SIG-M5 treated with dmso at 0.1 percent for 504 hours (cell line): ENCODE results near the gene SLC39A11.

Experiments
- DNase-seq: peaks from one replicate; lab custom pipeline; 2025; ENCODE audit not compliant: unreplicated experiment; lab: John Stamatoyannopoulos, UW

Gene SLC39A11

DNA sequence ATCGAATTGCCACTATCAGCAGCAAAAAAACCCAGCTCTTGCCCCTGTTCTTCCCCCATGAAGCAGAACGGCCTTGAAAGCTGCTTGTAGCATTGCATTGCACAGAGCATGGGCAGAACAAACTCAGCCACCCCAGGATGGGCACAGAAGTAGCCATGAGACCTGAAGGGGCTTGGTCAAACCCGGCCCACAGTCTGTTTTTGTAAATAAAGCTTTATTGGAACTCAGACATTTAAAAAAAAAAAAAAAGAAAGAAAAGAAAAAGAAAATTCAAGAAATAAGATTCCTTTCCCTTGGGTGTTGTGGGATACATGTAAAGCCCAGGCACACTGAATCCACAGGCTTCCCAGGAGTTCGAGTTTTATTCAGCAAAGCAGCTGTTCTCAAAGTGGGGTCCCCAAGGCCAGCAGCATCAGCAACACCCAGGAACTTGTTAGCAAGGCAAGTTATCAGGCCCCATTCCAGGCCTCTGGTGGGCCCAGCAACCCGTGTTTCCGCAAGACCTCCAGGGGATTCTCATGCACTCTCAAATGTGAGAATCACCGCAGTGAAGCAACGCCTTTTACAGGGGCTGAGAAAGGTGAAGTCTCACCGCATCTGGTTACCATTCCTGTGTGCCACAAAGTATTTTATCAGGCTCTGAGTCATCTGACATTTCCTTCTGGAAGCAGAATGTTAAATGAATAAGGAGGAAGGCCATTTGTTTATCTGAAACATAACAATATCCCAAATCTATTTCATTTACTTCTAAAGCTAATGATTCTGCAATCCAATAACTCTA is 108.2 kb downstream of the SLC39A11 start:
- DNase-seq = no peak

DNA sequence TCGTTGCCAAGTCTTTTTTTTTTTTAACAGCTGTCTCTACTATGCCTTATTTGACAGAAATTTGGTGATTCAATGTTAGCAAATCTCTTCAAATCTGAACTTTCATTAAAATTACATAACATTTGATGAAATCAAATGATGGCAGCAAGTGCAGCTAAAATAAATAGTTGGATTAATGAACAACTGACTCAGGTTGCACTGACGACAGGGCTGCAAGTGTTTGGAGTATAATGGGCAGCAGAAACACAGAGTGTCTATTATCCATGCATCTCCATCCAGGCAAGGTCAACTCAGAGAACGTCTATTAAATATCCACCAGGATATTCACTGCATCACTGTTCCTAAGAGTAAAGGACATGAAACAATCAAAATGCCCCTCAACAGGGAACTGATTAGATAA is 109.8 kb downstream of the SLC39A11 start:
- DNase-seq = no peak

DNA sequence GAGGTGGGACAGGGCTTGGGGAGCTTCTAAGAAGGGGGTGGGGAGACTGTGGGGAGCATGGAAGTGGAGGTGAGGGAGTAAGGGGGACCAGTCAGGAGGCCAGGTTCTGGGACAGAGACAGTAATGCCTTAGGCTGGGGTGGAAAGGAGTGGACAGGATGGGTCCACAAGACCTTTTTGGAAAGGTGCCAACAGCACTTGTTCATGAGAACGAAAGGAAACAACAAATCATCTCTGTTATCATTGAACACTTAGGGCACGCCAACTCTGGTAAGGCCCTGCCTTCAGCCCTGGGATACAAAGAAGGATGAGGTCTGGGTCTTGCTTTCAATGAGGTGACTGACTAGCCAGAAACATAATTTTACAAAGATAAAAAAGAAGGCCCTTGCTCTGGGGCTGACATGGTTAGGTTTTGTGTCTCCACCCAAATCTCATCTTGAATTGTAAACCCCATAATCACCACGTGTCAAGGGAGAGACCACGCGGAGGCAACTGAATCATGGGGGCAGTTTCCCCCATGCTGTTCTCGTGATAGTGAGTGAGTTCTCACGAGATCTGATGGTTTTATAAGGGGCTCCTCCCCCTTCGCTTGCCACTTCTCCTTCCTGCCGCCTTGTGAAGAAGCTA is 113.8 kb downstream of the SLC39A11 start:
- DNase-seq = no peak

DNA sequence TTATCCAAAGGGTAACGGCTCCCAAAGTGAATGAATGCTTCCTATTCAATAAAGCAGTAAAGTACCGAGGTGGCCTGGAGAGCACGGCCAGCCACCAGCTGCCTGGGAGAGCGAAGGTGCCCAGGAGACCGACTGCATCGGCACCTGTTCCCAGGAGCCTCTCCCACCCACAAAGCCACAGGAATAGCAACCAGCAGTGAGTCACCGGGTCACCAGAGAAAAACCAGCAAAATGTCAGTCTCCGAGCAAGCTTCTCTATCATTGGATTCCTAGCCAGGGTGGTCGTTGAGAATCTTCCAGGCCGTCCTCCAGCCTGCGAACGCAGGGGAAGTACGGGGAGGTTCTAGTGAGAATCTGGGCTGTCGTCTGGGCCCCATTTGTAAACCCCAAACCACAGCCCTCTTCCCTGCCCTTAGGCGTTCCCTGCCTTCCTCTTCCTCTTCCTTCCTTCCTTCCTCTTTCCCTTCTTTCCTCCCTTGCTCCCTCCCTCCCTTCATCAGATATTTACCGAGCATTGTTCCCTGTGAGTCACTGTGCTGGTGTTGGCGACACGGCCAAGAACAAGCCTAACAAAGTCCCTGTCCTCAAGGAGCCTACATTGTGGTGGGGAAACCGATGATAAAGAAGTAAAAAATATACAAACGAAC is 114.6 kb downstream of the SLC39A11 start:
- no peak for DNase-seq

DNA sequence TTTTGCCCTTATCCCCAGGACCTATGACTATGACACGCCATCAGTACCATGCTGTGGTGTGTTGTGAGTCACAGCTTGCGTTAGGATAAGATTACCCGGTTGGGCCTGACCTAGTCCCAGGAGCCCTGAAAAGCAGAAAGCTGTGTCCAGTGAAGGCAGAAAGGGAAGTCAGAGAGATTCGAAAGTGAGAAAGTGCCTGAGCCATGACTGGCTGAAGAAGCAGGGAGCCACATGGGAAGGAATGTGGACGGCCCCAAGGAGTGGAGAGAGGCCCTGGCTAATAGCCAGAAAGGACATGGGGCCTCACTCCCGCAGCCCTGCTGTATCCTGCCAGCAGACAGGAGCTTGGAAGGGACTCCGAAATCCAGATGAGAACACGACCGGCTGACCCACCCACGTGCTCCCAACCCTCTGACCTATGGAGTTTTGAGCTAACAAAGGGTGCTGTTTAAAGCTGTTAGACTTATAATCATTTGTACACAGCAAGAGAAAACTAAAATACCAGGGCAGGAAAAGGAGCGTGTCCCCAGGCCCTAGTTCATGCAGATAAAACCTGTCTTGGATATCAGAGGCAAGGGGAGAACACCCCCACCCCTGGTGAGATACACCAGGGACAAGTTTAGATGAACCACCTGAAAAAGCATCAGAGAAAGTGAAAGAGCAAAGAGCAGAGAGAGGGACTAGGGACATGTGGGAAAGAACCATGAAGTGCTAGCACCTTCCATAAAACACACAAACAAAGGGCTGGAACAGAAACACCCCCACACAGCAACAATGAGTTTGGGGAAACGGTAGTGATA is 115.3 kb downstream of the SLC39A11 start:
- DNase-seq = peak; percentile 20

DNA sequence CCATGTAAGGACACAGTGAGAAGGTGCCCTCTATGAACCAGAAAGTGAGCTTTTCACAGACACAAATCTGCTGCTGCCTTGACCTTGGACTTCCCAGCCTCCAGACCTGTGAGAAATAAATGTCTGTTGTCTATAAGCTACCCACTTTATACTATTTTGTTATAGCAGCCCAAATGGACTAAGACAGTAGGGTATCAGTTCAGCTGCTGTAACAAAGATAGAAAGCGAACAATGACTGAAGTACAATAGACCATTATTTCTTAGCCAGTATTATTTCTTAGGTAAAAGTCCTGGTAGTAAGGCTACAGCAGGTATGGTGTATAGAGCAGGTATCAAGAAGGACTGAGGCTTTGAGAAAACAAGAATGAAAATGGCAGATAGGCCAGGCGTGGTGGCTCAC is 117.0 kb downstream of the SLC39A11 start:
- no peak for DNase-seq

DNA sequence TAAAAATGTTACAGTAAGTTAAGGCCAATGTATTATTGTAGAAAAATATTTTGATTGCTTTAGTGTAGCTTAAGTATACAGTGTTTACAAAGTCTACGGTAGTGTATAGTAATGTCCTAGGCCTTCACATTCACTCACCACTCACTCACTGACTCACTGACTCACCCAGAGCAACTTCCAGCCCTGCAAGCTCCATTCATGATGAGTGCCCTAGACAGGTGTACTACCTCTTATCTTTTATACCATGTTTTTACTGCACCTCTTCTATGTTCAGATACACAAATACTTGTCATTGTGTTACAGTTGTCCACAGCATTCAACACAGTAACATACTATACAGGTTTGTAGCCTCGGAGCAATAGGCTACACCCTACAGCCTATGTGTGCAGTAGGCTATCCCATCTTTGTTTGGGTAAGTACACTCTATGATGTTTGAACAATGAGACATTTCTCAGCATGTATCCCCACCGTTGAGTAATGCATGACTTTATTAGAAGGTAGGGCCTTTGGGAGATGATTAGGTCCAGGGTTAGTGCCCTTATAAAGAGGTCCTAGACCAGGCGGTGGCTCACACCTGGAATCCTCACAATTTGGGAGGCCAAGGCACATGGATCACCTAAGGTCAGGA is 117.8 kb downstream of the SLC39A11 start:
- DNase-seq = no peak

DNA sequence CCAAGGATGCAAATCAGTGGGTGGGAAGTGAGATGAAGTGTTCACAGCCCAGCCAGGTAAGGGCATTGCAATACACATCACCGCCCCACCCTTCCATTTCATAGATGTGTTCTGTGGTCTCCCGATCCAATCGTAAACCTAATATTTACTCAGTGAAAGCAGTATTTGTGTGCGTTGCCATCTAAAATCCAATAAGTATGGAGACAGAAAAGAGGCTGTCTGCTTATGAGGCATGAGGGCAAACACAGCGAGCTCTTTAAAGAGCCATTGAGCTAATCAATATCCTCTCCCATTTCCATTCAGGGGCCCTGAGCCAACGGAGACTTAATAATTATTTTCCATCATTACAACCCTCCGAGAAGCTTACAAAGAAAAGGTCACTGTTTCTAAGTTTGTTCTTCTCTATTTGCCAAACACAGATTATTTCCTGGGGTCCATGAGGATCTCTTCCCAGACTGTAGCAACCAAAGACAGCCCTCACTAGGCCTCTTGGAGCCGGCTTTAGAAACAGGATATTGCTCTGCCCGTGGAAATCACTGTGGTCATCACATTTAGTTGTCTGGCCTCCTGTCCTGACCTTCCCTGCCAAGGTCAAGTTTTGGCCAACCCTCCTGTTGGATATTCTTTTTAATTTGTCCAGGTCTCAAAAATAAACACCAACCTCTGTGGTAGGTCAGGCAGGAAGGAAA is 120.1 kb downstream of the SLC39A11 start:
- DNase-seq = no peak

DNA sequence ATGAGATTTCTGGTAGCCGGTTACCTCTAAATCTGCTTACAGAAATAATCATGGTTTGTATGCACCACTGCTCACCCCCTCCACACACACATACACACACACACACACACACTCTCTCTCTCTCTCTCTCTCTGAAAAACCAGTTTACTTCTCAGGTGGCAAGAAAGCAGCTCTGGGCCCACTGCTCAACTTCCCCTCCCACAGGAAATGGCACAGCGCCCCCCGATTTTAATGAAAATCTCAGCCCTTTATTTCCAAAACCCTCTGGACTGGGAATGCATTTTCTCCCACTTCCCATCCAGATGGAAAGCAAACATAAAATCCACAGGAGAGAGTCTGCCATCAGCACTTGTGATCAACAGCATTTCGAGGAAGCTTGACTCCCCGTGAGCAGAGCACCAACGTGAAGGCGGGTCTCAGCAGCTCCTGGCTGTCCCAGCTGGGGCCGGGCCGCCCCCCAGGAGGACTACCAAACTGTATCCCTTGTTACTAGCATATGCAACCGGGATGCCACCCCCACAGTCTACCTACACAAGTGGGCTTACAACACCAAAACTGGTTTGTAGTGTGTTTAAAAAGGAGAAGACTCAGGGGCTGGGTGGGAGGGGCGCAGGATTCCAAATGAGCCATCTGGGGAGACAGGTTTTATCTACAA is 121.1 kb downstream of the SLC39A11 start:
- no peak for DNase-seq

DNA sequence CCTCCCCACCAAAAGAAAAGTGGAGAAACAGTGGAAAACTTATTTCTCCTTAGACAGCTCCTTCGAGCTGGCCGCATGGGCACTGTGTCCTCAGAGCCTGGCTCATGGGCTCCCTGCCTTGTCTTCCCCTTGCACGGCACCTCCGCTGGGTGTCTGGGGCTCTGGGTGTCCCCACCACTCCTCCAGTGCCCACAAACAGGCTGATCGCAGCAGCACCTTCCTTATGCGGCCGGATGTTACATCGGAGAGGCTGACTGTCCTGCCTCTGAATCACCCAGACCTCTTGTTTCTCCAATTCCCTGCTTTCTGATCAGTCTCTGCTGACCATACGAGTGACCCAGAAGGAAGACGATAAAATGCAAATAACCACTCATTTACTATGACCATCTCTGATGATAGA is 121.7 kb downstream of the SLC39A11 start:
- DNase-seq = no peak

DNA sequence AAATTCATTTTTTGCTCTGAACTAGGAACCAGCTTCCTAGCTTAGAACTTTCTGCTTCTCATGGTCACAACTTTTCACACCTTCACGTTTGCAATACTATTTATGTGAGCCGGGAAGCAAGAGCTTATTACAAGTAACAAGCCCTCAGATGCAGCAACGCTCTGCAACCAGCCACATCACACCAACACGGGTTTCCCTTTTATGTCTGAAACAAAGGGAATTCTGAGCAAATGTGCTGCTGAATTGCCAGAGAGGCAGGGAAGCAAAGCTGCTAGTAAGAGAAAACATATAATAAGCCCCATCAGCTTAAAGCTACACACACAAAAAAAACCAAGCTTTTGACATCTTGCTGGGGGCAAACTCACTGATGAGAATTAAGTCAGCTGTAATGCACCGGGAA is 122.2 kb downstream of the SLC39A11 start:
- DNase-seq = no peak

DNA sequence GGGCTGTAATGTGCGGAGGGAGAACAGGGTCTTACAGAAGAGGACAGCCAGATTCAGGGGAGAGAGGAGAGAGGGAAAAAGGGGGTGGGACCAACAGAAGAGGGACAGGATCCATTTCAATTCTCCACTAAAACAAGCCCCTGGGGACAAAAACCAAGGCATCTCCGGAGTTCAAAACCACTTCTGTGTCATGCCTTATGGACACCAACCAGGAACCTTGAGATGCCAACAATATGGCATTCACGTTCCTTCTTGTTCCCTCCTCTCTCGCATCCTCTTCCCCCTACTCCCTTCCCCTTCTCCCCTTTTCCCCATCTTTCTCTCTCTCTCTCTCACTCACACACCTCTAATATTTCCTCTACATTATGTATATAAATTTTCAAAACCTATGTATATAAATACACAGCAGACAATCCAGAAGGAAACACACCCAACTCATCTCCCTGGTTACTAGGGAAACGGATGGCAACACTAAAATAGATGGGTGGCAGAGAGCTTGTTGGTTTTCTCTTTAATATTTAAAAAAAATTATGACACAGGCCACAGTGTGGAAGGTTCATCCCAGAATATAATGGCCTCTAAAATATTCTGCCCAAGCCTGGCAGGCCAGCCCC is 123.1 kb downstream of the SLC39A11 start:
- DNase-seq = no peak

DNA sequence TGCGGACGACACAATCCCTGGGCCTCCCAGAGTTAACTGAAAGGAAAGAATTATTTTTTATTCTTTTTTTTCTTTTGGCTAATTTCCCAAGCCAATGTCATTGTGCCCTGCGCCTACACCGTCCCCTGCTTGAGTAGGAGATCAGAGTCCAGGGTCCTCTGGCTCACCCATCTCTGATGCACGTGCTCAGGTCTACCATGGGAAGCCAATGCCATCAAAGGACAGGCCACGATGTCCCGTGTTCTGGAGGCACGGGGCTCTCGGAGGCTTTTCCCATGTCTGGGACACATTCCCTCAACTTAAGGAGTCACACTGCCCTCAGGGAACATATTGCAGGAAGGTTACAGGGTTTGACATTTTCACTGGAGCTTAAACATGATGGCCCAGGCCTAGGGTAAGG is 123.7 kb downstream of the SLC39A11 start:
- DNase-seq = no peak

DNA sequence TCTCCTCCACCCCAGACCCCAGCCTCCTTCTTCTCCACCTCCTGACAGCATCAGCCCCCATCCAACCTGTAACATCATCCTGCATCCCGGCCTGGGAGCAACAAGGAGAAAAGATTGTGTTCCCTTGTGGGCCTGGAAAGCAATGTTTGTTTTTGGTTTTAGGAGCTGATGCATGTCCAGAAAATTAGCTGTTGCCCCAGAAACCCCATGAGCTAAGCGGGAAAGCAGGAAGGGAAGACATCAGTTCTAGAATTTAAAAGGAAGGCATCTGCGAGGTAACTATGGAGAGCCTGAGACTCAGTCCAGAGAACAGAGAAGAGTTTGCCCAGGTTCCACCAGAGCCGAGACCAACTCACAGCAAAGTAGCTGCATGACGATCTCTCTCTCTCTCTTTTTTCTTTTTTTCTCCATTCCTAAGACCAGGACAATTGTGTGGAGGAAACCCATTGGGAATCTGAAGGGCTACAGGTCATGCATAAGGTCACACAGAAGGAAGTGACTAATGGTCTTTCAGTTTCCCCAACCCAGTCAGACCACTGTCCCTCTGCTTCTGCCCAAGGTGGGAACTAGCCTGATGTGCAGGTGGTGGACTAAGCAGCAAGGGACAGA is 124.4 kb downstream of the SLC39A11 start:
- no peak for DNase-seq

DNA sequence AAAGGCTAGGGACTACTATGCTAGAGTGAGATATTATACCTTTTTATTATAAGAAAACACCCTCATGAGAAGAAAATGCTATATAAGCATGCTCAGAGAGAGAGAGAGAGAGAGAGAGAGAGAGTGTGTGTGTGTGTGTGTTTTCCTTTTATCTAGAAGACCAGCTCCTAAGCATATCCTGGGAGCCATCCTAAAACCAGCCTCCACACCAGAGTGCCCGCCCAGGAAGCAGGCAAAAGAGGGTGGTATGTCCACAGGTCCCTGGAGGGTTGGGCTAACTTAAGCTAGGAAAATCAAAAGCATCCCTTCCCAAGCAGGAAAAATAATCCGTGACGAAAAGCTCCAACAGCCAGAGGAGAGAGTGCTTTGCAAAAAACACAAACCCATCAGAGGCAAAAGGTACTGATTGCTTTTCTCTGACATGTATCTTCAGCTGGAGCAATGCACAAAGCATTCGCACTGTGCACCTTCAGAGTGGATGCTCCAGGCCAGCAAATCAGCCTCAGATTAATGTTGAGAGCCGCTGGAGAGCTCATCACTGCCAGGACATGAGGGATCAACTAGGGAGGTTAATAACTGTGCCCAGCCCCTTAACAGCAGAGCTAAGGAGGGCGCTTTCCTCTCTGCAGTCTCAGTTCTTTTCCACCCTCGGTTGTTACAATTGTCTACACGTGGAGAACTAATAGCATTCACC is 125.1 kb downstream of the SLC39A11 start:
- no peak for DNase-seq

DNA sequence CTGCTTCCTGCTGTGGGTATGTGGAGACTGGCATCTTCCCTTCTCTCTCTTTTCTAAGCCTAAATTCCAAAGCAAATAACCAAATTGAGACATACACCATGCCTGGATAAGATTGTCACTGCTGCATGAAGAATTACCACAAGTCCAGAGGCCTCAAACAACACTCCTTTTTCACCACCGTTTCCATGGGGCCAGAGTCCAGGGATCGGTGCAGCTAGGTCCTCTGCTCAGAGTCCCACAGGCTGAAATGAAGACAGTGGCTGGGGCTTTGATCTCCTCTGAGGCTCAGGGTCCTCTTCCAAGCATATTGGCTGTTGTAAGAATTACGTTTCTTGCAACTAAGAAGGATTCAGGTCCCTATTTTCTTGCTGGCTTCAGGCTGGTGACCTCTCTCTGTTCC is 130.4 kb downstream of the SLC39A11 start:
- no peak for DNase-seq

DNA sequence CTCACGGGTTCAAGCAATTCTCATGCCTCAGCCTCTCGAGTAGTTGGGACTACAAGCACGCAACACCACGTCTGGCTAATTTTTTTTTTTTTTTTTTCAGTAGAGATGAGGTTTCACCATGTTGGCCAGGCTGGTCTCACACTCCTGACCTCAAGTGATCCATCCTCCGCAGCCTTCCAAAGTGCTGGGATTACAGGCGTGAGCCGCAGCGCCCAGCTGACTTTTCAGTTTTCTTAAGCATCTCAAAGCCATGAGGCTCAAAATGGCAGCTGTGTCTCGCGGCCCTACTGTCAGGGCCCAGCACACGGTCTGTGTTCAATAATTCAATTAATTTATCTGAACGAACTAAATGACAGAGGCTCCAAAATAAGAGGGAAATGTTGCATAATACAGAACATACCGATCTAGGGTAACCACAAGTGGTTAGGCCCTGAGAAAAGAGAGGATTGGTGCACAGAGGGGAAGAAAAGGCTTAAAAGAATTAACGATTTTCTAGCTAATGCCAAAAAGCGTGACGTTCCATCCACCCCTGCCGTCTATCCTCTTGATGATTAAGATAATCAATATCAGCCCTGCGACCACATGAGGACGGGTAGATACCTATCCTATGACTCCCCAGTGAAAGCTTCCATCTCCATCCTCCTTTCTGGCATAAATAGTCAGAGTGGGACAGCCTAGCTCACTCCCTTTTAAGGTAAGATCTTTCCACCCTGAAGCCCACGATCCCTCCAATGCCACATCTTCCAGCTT is 136.9 kb downstream of the SLC39A11 start:
- DNase-seq = no peak

DNA sequence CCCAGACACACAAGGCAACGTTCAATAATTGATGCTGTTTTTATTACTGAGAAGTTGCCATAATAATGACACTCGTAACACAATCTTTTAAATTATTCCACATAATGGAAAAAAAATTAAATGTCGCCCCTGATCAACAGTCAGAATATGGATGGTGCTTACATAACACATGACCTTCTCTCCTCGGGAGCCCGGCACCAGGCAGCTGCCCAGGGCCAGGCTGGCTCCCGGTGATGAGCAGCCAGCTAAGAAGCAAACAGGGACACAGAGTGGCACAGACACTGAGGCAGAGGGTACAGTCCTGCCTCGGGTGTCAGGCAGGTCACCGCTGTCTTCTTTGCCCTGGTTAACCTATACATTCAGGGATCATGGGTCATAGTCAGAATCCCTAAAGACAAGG is 137.9 kb downstream of the SLC39A11 start:
- no peak for DNase-seq
